ENCODE measurements around the gene CBX6.

DNA sequence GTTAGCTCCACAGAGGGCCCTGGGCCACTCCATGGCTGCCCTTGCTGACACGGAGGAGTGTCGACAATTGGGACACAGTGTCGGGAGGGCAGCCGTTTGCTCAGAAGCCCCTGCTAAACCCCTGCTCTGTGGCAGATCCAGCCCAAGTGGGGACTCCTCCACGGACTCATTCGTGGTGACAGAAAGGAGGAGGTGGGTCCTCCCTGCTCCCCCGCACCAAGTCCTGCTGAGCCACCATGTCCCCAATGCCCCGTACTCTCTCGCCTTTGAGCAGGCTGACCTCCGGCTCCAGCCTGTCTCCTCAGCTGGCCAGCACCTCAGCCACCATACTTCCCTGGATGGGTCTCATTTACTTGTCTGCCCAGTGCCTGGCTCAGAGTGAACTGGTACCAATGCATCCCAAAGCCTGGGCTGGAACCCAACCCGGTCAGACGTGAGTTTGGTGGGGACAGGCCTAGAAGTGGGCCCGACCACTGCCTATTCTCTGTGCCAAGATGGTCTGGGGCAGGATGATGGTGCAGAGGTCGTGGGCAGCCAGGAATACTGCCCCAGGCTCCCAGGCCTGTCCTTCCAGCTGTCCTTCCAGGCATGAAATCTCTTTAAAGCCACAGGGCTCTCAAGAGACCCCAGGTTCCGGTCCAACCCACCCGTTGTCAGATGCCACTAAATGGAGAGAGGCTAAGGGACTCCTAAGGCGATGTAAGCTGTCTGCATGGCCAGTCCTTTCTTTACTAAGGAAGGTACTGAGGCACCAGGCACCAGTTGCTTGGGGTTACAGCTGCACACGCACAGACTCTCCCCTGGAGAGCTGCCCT is 4.3 kb downstream of the CBX6 start:
- TF ChIP-seq EZH2phosphoT487 (IDR thresholded peaks at IDR 0.05; ENCODE audit: insufficient read depth, low read depth) (no peak), EZH2 (IDR thresholded peaks at IDR 0.05; ENCODE audit: insufficient read depth, poor library complexity, severe bottlenecking) (no peak)
